ENCODE results near the gene HIPK2.

Gene HIPK2

DNA sequence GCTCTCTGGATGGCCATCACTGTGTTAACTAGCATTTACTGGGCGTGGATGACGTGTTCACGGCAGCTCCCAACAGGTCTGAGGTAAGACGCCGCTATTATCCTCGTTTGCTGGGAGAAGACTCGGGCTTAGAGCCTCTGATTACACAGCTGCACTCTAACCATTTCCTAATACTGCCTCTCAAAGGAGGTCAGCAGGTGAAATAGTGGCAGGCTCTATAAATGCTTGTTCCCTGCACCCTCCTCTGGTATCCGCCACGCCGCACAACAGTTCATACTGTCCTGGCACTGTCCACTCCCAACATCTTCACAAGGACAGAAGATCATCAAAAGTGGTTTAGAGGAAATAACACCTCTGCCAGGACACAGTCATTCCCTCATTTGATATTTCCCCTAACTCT lies 28.3 kb downstream of the HIPK2 start:
- no peak for TF ChIP-seq EZH2phosphoT487 (IDR thresholded peaks at IDR 0.05; ENCODE audit: borderline replicate concordance)
- TF ChIP-seq CTCF (conservative IDR thresholded peaks at IDR 0.05; ENCODE audit: low read length): no peak
- no peaks in the 10 kb centered on the region for H3F3A ChIP-seq (ENCODE audit: low read depth)
- H3K36me3 ChIP-seq (ENCODE audit: insufficient read depth, low read length): no peaks in the 10 kb centered on the region
- no peaks in the 10 kb centered on the region for H3K9me3 ChIP-seq (ENCODE audit: insufficient read depth, low read depth, low read length)
- no peaks in the 10 kb centered on the region for H3K9me2 ChIP-seq (replicated peaks; ENCODE audit: low read depth, low read length)
- no peaks in the 10 kb centered on the region for H3K4me1 ChIP-seq (ENCODE audit: insufficient read depth, low read length, poor library complexity, severe bottlenecking)
- peaks cover 73% of the 10 kb centered on the region; the same call in 1 of the 2 replicates for H3K79me2 ChIP-seq (ENCODE audit: insufficient read depth, low read length)
- no peak overlapping the region for H3K9ac ChIP-seq (ENCODE audit: low read depth, low read length, poor library complexity, severe bottlenecking)
- no peaks in the 10 kb centered on the region for H3K27me3 ChIP-seq (ENCODE audit: insufficient read depth, low read length, poor library complexity, severe bottlenecking)
- H4K20me1 ChIP-seq (ENCODE audit: insufficient read depth, low read length, poor library complexity, severe bottlenecking): peaks cover 2% of the 10 kb centered on the region
- no peak overlapping the region for H3K4me2 ChIP-seq (ENCODE audit: low read depth, low read length, poor library complexity, severe bottlenecking)
- H3K4me3 ChIP-seq (ENCODE audit: low read length, poor library complexity, severe bottlenecking): no peak overlapping the region
- H2AFZ ChIP-seq (ENCODE audit: low read length): no peak overlapping the region

DNA sequence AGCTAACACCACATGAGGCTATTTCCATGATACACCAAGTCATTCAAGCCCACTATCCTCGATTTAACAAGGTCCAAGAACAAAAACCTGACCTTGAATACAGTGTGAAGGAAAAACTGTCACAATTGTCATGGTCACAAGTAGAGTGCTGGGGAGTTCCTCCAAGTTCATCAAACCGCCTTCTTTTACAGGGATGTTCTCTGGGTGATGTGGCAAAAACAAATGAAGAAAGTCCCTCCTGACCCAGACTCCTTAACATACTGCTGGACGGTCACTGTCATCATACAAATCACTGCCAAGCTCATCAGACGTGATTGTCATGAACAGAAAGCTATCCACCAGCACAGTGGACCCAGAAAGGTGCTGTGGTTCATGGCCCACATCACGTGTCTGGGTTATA lies 28.9 kb downstream of the HIPK2 start:
- peaks cover 2% of the 10 kb centered on the region for H4K20me1 ChIP-seq (ENCODE audit: insufficient read depth, low read length, poor library complexity, severe bottlenecking)
- H3K4me2 ChIP-seq (ENCODE audit: low read depth, low read length, poor library complexity, severe bottlenecking): no peak overlapping the region
- TF ChIP-seq CTCF (conservative IDR thresholded peaks at IDR 0.05; ENCODE audit: low read length): no peak
- no peak for TF ChIP-seq EZH2phosphoT487 (IDR thresholded peaks at IDR 0.05; ENCODE audit: borderline replicate concordance)

GRCh38 chr7:139748373-139748765 lies 29.4 kb downstream of the HIPK2 start:
- H2AFZ ChIP-seq (ENCODE audit: low read length): no peak overlapping the region
- H3K27me3 ChIP-seq (ENCODE audit: insufficient read depth, low read length, poor library complexity, severe bottlenecking): no peaks in the 10 kb centered on the region
- no peaks in the 10 kb centered on the region for H3F3A ChIP-seq (ENCODE audit: low read depth)
- no peak overlapping the region for H3K4me2 ChIP-seq (ENCODE audit: low read depth, low read length, poor library complexity, severe bottlenecking)
- H4K20me1 ChIP-seq (ENCODE audit: insufficient read depth, low read length, poor library complexity, severe bottlenecking): peaks cover 2% of the 10 kb centered on the region
- no peaks in the 10 kb centered on the region for H3K9me2 ChIP-seq (replicated peaks; ENCODE audit: low read depth, low read length)
- peaks cover 76% of the 10 kb centered on the region; the same call in 1 of the 2 replicates for H3K79me2 ChIP-seq (ENCODE audit: insufficient read depth, low read length)
- no peaks in the 10 kb centered on the region for H3K4me1 ChIP-seq (ENCODE audit: insufficient read depth, low read length, poor library complexity, severe bottlenecking)
- H3K36me3 ChIP-seq (ENCODE audit: insufficient read depth, low read length): no peaks in the 10 kb centered on the region
- TF ChIP-seq EZH2phosphoT487 (IDR thresholded peaks at IDR 0.05; ENCODE audit: borderline replicate concordance): no peak
- no peaks in the 10 kb centered on the region for H3K9me3 ChIP-seq (ENCODE audit: insufficient read depth, low read depth, low read length)
- H3K9ac ChIP-seq (ENCODE audit: low read depth, low read length, poor library complexity, severe bottlenecking): no peak overlapping the region
- no peak overlapping the region for H3K4me3 ChIP-seq (ENCODE audit: low read length, poor library complexity, severe bottlenecking)

More for the DNA sequence above, 28.9 kb downstream of the HIPK2 start:
- Histone ChIP-seq H3K9ac (ENCODE audit: low read depth, low read length, poor library complexity, severe bottlenecking) (no peak overlapping the region), H3K9me3 (ENCODE audit: insufficient read depth, low read depth, low read length) (no peaks in the 10 kb centered on the region), H3K4me3 (ENCODE audit: low read length, poor library complexity, severe bottlenecking) (no peak overlapping the region), H3K27me3 (ENCODE audit: insufficient read depth, low read length, poor library complexity, severe bottlenecking) (no peaks in the 10 kb centered on the region), H3K4me1 (ENCODE audit: insufficient read depth, low read length, poor library complexity, severe bottlenecking) (no peaks in the 10 kb centered on the region), H3K79me2 (ENCODE audit: insufficient read depth, low read length) (peaks cover 76% of the 10 kb centered on the region; the same call in 1 of the 2 replicates), H3K36me3 (ENCODE audit: insufficient read depth, low read length) (no peaks in the 10 kb centered on the region), H3F3A (ENCODE audit: low read depth) (no peaks in the 10 kb centered on the region), H2AFZ (ENCODE audit: low read length) (no peak overlapping the region), H3K9me2 (replicated peaks; ENCODE audit: low read depth, low read length) (no peaks in the 10 kb centered on the region)

DNA sequence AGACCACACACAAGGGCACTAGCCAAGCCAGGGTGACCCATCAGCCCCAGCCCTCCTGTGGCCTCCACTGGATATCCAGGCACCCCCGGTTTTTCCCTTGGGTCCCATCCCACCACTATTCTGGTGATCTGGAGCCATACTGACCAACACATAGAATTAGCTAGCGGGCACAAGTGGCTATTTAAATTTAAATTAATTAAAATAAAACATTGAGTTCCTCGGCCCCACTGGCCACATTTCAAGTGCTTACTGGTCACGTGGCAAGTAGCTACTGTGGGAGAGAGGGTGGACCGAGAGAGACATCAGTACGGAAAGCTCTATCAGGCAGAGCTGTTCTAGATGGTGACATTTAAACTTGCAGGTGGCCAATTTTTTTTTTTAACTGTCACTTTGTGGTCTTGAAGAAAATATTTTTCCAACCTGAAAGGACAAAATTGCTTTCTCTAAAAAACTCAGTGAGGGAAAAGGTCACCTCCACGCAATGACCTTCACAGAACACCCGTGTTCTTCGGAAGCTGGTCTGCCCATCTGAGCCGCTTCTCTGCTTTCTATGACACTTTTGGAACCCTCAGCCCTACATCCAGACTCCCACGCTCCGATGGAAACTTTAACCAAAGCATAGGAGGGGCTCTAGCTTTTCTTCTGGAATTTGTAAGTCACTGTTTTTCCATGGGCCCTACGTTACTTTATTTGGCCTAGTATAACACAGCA lies 30.0 kb downstream of the HIPK2 start:
- Histone ChIP-seq H4K20me1 (ENCODE audit: insufficient read depth, low read length, poor library complexity, severe bottlenecking) (no peaks in the 10 kb centered on the region), H3K9me2 (replicated peaks; ENCODE audit: low read depth, low read length) (no peaks in the 10 kb centered on the region), H3K27me3 (ENCODE audit: insufficient read depth, low read length, poor library complexity, severe bottlenecking) (no peaks in the 10 kb centered on the region), H2AFZ (ENCODE audit: low read length) (no peak overlapping the region), H3K9ac (ENCODE audit: low read depth, low read length, poor library complexity, severe bottlenecking) (no peak overlapping the region), H3K4me3 (ENCODE audit: low read length, poor library complexity, severe bottlenecking) (no peak overlapping the region), H3K4me1 (ENCODE audit: insufficient read depth, low read length, poor library complexity, severe bottlenecking) (no peaks in the 10 kb centered on the region), H3F3A (ENCODE audit: low read depth) (no peaks in the 10 kb centered on the region), H3K4me2 (ENCODE audit: low read depth, low read length, poor library complexity, severe bottlenecking) (no peak overlapping the region), H3K36me3 (ENCODE audit: insufficient read depth, low read length) (no peaks in the 10 kb centered on the region), H3K79me2 (ENCODE audit: insufficient read depth, low read length) (peaks cover 75% of the 10 kb centered on the region; the same call in 1 of the 2 replicates), H3K9me3 (ENCODE audit: insufficient read depth, low read depth, low read length) (no peaks in the 10 kb centered on the region)
- TF ChIP-seq CTCF (conservative IDR thresholded peaks at IDR 0.05; ENCODE audit: low read length) (no peak), EZH2phosphoT487 (IDR thresholded peaks at IDR 0.05; ENCODE audit: borderline replicate concordance) (no peak)
